ENCODE measurements around the gene ZNF423. TPM values are rescaled to one million over a fixed set of nuclear protein-coding genes. Genes with fewer than 3 reads are reported as not detected.

The ZNF423 gene
- total and polyA plus RNA-seq, 4 donors: 1.1 to 14.8 (median 3.3) TPM

DNA sequence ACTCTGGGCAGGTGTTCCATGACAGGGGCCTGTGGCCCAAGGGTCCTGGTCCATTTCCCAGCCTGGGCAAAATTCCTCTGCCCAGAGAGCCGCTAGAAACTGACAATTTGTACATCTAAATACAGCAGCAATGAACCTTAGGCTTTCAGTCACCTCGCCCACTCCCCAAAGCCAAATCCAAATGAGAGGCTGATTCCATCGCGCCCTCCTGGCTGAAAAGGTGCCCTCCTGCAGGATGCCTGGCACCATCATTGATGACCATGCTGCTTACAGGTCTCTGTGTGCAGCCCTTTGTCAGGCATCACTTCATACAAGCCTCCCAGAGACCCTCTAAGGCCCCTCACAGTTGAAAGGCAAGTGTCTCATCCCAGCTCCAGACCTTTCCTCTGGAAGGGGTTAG lies 367.6 kb downstream of the ZNF423 start:
- H3K27me3 ChIP-seq (ENCODE audit: control insufficient read depth in 3 of 3, insufficient read depth in 3 of 3, low read length in 2 of 3): no peaks in the 10 kb centered on the region
- no peak overlapping the region for H3K27ac ChIP-seq (ENCODE audit: low read depth in 1 of 2, low read length in 1 of 2)
- 93 to 97% methylated on average over 4 of the region's 4 CpGs for WGBS, 2 donors
- H3K9me3 ChIP-seq (ENCODE audit: control insufficient read depth in 4 of 4, insufficient read depth in 3 of 4, low read length in 3 of 4): peaks cover 0 to 2% (median 0%) of the 10 kb centered on the region in 4 donors
- ATAC-seq (ENCODE audit: insufficient read depth, low FRiP score) (no peak), DNase-seq (no peak)
- H3K9ac ChIP-seq (ENCODE audit: insufficient read depth in 1 of 2, low read length in 2 of 2): no peak overlapping the region
- TF ChIP-seq, protein P1, sequence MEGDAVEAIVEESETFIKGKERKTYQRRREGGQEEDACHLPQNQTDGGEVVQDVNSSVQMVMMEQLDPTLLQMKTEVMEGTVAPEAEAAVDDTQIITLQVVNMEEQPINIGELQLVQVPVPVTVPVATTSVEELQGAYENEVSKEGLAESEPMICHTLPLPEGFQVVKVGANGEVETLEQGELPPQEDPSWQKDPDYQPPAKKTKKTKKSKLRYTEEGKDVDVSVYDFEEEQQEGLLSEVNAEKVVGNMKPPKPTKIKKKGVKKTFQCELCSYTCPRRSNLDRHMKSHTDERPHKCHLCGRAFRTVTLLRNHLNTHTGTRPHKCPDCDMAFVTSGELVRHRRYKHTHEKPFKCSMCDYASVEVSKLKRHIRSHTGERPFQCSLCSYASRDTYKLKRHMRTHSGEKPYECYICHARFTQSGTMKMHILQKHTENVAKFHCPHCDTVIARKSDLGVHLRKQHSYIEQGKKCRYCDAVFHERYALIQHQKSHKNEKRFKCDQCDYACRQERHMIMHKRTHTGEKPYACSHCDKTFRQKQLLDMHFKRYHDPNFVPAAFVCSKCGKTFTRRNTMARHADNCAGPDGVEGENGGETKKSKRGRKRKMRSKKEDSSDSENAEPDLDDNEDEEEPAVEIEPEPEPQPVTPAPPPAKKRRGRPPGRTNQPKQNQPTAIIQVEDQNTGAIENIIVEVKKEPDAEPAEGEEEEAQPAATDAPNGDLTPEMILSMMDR (IDR thresholded peaks at IDR 0.05; ENCODE audit: control extremely low read depth, extremely low read depth): no peak
- H3K36me3 ChIP-seq (ENCODE audit: control insufficient read depth in 4 of 4, insufficient read depth in 4 of 4, low read length in 4 of 4): peaks cover 0 to 9% (median 2%) of the 10 kb centered on the region in 4 donors
- H3K4me3 ChIP-seq: no peak overlapping the region
- H3K4me1 ChIP-seq (ENCODE audit: control insufficient read depth in 5 of 5, insufficient read depth in 5 of 5, low read length in 5 of 5): peaks cover 0 to 17% (median 5%) of the 10 kb centered on the region in 5 donors

- 81 to 89% methylated on average over 4 of the region's 4 CpGs for whole genome bisulfite sequencing, 2 donors
Observed at GRCh38 chr16:49487746-49488145, 368.2 kb downstream of the ZNF423 start.

DNA sequence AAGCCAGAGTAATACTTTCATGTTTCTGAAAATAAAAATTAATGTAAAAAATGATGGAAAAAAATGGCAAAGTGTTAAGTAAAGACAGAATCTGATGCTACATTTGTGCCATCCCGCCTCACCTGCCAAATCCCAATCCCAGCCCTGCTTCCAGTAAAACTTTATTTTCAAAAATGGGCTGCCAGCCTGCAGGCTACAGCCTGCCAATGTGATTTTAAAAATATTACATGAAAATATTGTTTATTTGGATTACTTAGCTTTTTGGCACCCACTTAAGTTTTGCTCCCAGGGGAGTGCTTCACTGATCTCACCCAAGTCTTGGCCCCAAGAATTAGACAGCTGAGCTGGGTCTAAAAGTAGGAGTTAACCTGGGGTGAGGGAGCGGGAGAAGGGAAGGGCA lies 369.5 kb downstream of the ZNF423 start:
- TF ChIP-seq, protein P1 (IDR thresholded peaks at IDR 0.05; ENCODE audit: control extremely low read depth, extremely low read depth): no peak
- H3K4me3 ChIP-seq: no peak overlapping the region
- ATAC-seq (ENCODE audit: insufficient read depth, low FRiP score) (no peak), DNase-seq (no peak)
- H3K27me3 ChIP-seq (ENCODE audit: control insufficient read depth in 3 of 3, insufficient read depth in 3 of 3, low read length in 2 of 3): no peaks in the 10 kb centered on the region
- no peak overlapping the region for H3K9ac ChIP-seq (ENCODE audit: insufficient read depth in 1 of 2, low read length in 2 of 2)
- peaks cover 0 to 9% (median 2%) of the 10 kb centered on the region in 4 donors for H3K36me3 ChIP-seq (ENCODE audit: control insufficient read depth in 4 of 4, insufficient read depth in 4 of 4, low read length in 4 of 4)
- peaks cover 0 to 8% (median 5%) of the 10 kb centered on the region in 5 donors for H3K4me1 ChIP-seq (ENCODE audit: control insufficient read depth in 5 of 5, insufficient read depth in 5 of 5, low read length in 5 of 5)
- H3K9me3 ChIP-seq (ENCODE audit: control insufficient read depth in 4 of 4, insufficient read depth in 3 of 4, low read length in 3 of 4): peaks cover 0 to 2% (median 0%) of the 10 kb centered on the region in 4 donors
- WGBS, 2 donors: 93 to 96% methylated on average over 2 of the region's 2 CpGs
- no peak overlapping the region for H3K27ac ChIP-seq (ENCODE audit: low read depth in 1 of 2, low read length in 1 of 2)

More at GRCh38 chr16:49487746-49488145, 368.2 kb downstream of the ZNF423 start:
- H3K9me3 ChIP-seq (ENCODE audit: control insufficient read depth in 4 of 4, insufficient read depth in 3 of 4, low read length in 3 of 4): peaks cover 0 to 2% (median 0%) of the 10 kb centered on the region in 4 donors
- H3K4me3 ChIP-seq: no peak overlapping the region
- DNase-seq: no peak
- peaks cover 0 to 9% (median 2%) of the 10 kb centered on the region in 4 donors for H3K36me3 ChIP-seq (ENCODE audit: control insufficient read depth in 4 of 4, insufficient read depth in 4 of 4, low read length in 4 of 4)
- H3K4me1 ChIP-seq (ENCODE audit: control insufficient read depth in 5 of 5, insufficient read depth in 5 of 5, low read length in 5 of 5): peaks cover 0 to 17% (median 5%) of the 10 kb centered on the region in 5 donors
- H3K27me3 ChIP-seq (ENCODE audit: control insufficient read depth in 3 of 3, insufficient read depth in 3 of 3, low read length in 2 of 3): no peaks in the 10 kb centered on the region
- TF ChIP-seq, protein P1 (IDR thresholded peaks at IDR 0.05; ENCODE audit: control extremely low read depth, extremely low read depth): no peak
- ATAC-seq (ENCODE audit: insufficient read depth, low FRiP score): no peak
- no peak overlapping the region for H3K27ac ChIP-seq (ENCODE audit: low read depth in 1 of 2, low read length in 1 of 2)
- no peak overlapping the region for H3K9ac ChIP-seq (ENCODE audit: insufficient read depth in 1 of 2, low read length in 2 of 2)

DNA sequence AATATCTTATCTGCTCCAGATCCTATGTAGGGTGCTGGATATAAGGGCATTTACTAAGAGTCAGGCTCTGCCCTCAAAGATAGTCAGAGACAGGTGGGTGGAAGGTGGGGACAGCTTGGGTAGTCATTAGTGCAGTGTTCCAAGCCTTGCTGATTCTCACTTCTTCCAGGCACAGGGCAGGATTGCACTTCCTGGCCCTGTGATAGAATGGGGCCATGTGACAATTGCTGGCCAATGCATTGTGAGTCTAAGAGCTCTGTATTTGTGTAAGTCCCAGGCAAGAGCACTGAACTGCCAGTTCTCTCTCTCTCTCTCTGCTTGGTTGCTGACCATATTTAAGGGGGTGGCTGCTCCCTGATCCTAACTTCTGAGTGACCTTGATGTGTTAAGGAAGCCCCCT lies 370.2 kb downstream of the ZNF423 start:
- no peak for ATAC-seq (ENCODE audit: insufficient read depth, low FRiP score)
- no peak for DNase-seq
- Histone ChIP-seq H3K27ac (ENCODE audit: low read depth in 1 of 2, low read length in 1 of 2) (no peak overlapping the region), H3K9ac (ENCODE audit: insufficient read depth in 1 of 2, low read length in 2 of 2) (no peak overlapping the region), H3K4me1 (ENCODE audit: control insufficient read depth in 5 of 5, insufficient read depth in 5 of 5, low read length in 5 of 5) (peaks cover 0 to 8% (median 5%) of the 10 kb centered on the region in 5 donors), H3K36me3 (ENCODE audit: control insufficient read depth in 4 of 4, insufficient read depth in 4 of 4, low read length in 4 of 4) (peaks cover 0 to 9% (median 2%) of the 10 kb centered on the region in 4 donors), H3K27me3 (ENCODE audit: control insufficient read depth in 3 of 3, insufficient read depth in 3 of 3, low read length in 2 of 3) (no peaks in the 10 kb centered on the region), H3K4me3 (no peak overlapping the region), H3K9me3 (ENCODE audit: control insufficient read depth in 4 of 4, insufficient read depth in 3 of 4, low read length in 3 of 4) (peaks cover 0 to 2% (median 0%) of the 10 kb centered on the region in 4 donors)
- TF ChIP-seq, protein P1 (IDR thresholded peaks at IDR 0.05; ENCODE audit: control extremely low read depth, extremely low read depth): no peak

Data from lung (tissue), 12 donors.